ENCODE results near the gene YAP1.

GRCh38 chr11:102177126-102177525 lies 66.9 kb downstream of the YAP1 start:
- TF ChIP-seq CTCF (IDR thresholded peaks at IDR 0.05; ENCODE audit: insufficient read depth, low read length, poor library complexity, severe bottlenecking): no peak
- TF ChIP-seq EZH2phosphoT487 (conservative IDR thresholded peaks at IDR 0.05; ENCODE audit: low read length): no peak
